Gastroesophageal sphincter (tissue), 4 donors: ENCODE results near the gene ZBTB46. TPM values are rescaled to one million over a fixed set of nuclear protein-coding genes. Genes with fewer than 3 reads are reported as not detected.
A peak's percentile ranks its signal among the peaks of the same experiment; 100 is the strongest.

ENCODE experiments used
- ATAC-seq: fragments of 150-250 bp; one replicate; pipeline ENCODE4 v1.9.1; 2016; ENCODE audit warnings: mild to moderate bottlenecking, moderate library complexity
- H3K27ac ChIP-seq, 4 donors: fragments of 200-600 bp; sonication (generic) in 3 of 4; 1 replicate in 3 of 4; 2 replicates in 1 of 4; pipeline ENCODE4 v1.5.1; 2016 to 2019
- H3K27me3 ChIP-seq: fragments of 200-600 bp; sonication (generic); one replicate; pipeline ENCODE4 v1.5.1; 2019
- H3K36me3 ChIP-seq, 2 donors: fragments of 200-600 bp; sonication (generic); one replicate each; pipeline ENCODE4 v1.5.1; 2019; ENCODE audit warnings: control low read depth in 1 of 2
- H3K4me1 ChIP-seq, 3 donors: fragments of 200-600 bp; sonication (generic); 1 replicate in 2 of 3; 2 replicates in 1 of 3; pipeline ENCODE4 v1.5.1; 2016 to 2019; ENCODE audit warnings: control low read depth in 2 of 3
- H3K4me3 ChIP-seq, 2 donors: fragments of 200-600 bp; sonication (generic); one replicate each; pipeline ENCODE4 v1.5.1; 2019; ENCODE audit warnings: mild to moderate bottlenecking in 1 of 2, moderate library complexity in 1 of 2
- H3K9me3 ChIP-seq, 3 donors: fragments of 200-600 bp; sonication (generic); one replicate each; pipeline ENCODE4 v1.5.1; 2017 to 2019; ENCODE audit warnings: control low read depth in 2 of 3
- CTCF ChIP-seq, 4 experiments: fragments of 200-600 bp in 2 of 4; fragments of 450-650 bp in 2 of 4; sonication (generic) in 1 of 4; IDR thresholded peaks; one replicate each; pipeline ENCODE4 v1.5.1; 2017 to 2019; ENCODE audit warnings: antibody characterized with exemption in 4 of 4, mild to moderate bottlenecking in 2 of 4, moderate library complexity in 2 of 4
- EP300 ChIP-seq: sonication (generic); formaldehyde crosslinking; IDR thresholded peaks from one replicate; pipeline ENCODE4 v1.6.1; 2017; ENCODE audit warnings: antibody characterized with exemption, mild to moderate bottlenecking
- POLR2A ChIP-seq, 2 donors: fragments of 450-650 bp; IDR thresholded peaks; one replicate each; pipeline ENCODE4 v1.6.1; 2017; ENCODE audit warnings: antibody characterized with exemption in 2 of 2, mild to moderate bottlenecking in 2 of 2, moderate library complexity in 1 of 2
- POLR2AphosphoS5 ChIP-seq: sonication (generic); formaldehyde crosslinking; IDR thresholded peaks from one replicate; pipeline ENCODE4 v1.6.1; 2017; ENCODE audit warnings: antibody characterized with exemption
- WGBS, 2 donors: methylation state at CpG; one replicate each; pipeline ENCODE4 v1.1.5; 2018; ENCODE audit warnings: low coverage in 1 of 2; 5-methylcytosine and 5-hydroxymethylcytosine counted together
- total RNA-seq, 4 donors: library from RNA; depleted of rRNA; stranded (reverse); fragments of >200 nt; gene quantifications; one replicate each; pipeline ENCODE4 v1.1.0, GENCODE V29; 2016

The ZBTB46 gene
- total RNA-seq, 4 donors from 2014 or later: 8.1 to 13.8 (median 10.2) TPM

- Histone ChIP-seq H3K9me3 (no peaks in the 10 kb centered on the region), H3K36me3 (no peaks in the 10 kb centered on the region), H3K4me3 (peak overlapping the region in 1 of 2 donors; percentile 27), H3K4me1 (peaks cover 0 to 39% (median 21%) of the 10 kb centered on the region in 3 donors), H3K27me3 (peaks cover 41% of the 10 kb centered on the region), H3K27ac (peak overlapping the region in 3 of 4 donors; percentile 41 to 77 (median 73))
- TF ChIP-seq EP300: no peak
- ATAC-seq: peak; percentile 61
- WGBS, 2 donors: 0% methylated on average over 2 to 3 of the region's 24 CpGs
These were observed 15.2 kb upstream of the ZBTB46 start for GRCh38 chr20:63846128-63846771.

- WGBS, 2 donors: 76% methylated on average over 2 of the region's 9 CpGs; no CpG with 5 or more reads in 1 of the 2 donors
- H3K4me1 ChIP-seq: peaks cover 0 to 39% (median 21%) of the 10 kb centered on the region in 3 donors
- ATAC-seq: no peak
These were observed 13.5 kb upstream of the ZBTB46 start for GRCh38 chr20:63844511-63844991.

GRCh38 chr20:63843778-63844177, 12.7 kb upstream of the ZBTB46 start:
- no peak for ATAC-seq
- no peaks in the 10 kb centered on the region for H3K9me3 ChIP-seq
- no peaks in the 10 kb centered on the region for H3K36me3 ChIP-seq
- H3K27me3 ChIP-seq: peaks cover 41% of the 10 kb centered on the region
- H3K4me3 ChIP-seq: no peak overlapping the region
- TF ChIP-seq CTCF (IDR thresholded peaks at IDR 0.05) (no peak), POLR2AphosphoS5 (no peak), EP300 (no peak), POLR2A (IDR thresholded peaks at IDR 0.05) (no peak)
- peaks cover 0 to 39% (median 21%) of the 10 kb centered on the region in 3 donors for H3K4me1 ChIP-seq
- peak overlapping the region in 1 of 4 donors; percentile 35 for H3K27ac ChIP-seq
- WGBS, 2 donors: 100% methylated on average over 1 of the region's 16 CpGs; no CpG with 5 or more reads in 1 of the 2 donors

More at GRCh38 chr20:63844511-63844991, 13.5 kb upstream of the ZBTB46 start:
- TF ChIP-seq POLR2AphosphoS5: no peak
- no peak for TF ChIP-seq POLR2A (IDR thresholded peaks at IDR 0.05)
- TF ChIP-seq CTCF (IDR thresholded peaks at IDR 0.05): no peak
- TF ChIP-seq EP300: no peak
- no peak overlapping the region for H3K4me3 ChIP-seq
- H3K27ac ChIP-seq: peak overlapping the region in 1 of 4 donors; percentile 35
- no peaks in the 10 kb centered on the region for H3K9me3 ChIP-seq
- H3K36me3 ChIP-seq: no peaks in the 10 kb centered on the region
- peaks cover 41% of the 10 kb centered on the region for H3K27me3 ChIP-seq

- Histone ChIP-seq H3K4me1 (peaks cover 0 to 36% (median 21%) of the 10 kb centered on the region in 3 donors), H3K9me3 (no peaks in the 10 kb centered on the region), H3K4me3 (no peak overlapping the region), H3K27ac (no peak overlapping the region), H3K36me3 (no peaks in the 10 kb centered on the region), H3K27me3 (peaks cover 39% of the 10 kb centered on the region)
- TF ChIP-seq POLR2AphosphoS5 (no peak), POLR2A (IDR thresholded peaks at IDR 0.05) (no peak), CTCF (IDR thresholded peaks at IDR 0.05) (no peak), EP300 (no peak)
- WGBS, 2 donors: 70 to 91% methylated on average over 2 to 11 of the region's 12 CpGs
- ATAC-seq: no peak
These were observed 12.2 kb upstream of the ZBTB46 start for GRCh38 chr20:63843222-63843621.

GRCh38 chr20:63842258-63842657, 11.2 kb upstream of the ZBTB46 start:
- Histone ChIP-seq H3K27me3 (peaks cover 30% of the 10 kb centered on the region), H3K9me3 (no peaks in the 10 kb centered on the region), H3K27ac (no peak overlapping the region), H3K4me1 (peaks cover 0 to 27% (median 16%) of the 10 kb centered on the region in 3 donors), H3K36me3 (no peaks in the 10 kb centered on the region), H3K4me3 (no peak overlapping the region)
- no peak for ATAC-seq
- no peak for TF ChIP-seq EP300
- TF ChIP-seq POLR2AphosphoS5: no peak
- TF ChIP-seq CTCF (IDR thresholded peaks at IDR 0.05): no peak
- no peak for TF ChIP-seq POLR2A (IDR thresholded peaks at IDR 0.05)
- 58 to 92% methylated on average over 2 to 5 of the region's 9 CpGs for WGBS, 2 donors
